ENCODE measurements around the gene ELMOD3. TPM values are rescaled to one million over a fixed set of nuclear protein-coding genes. Genes with fewer than 3 reads are reported as not detected.

Gene ELMOD3
- total and polyA plus RNA-seq, 9 of the 15 experiments (the other 6 are each of a cell fraction or from before 2014, with no cell fraction given): 2.7 to 18.7 (median 11.6) TPM

GRCh38 chr2:85420536-85421259 is 66.1 kb downstream of the ELMOD3 start (continued):
- TF ChIP-seq ZBTB40 (IDR thresholded peaks at IDR 0.05) (peak; percentile 19; the same call in 1 of the 2 replicates), ZBTB40 (CRISPR knock-in tag; IDR thresholded peaks at IDR 0.05) (no peak), TCF7L2 (IDR thresholded peaks at IDR 0.05; ENCODE audit: low read depth, low read length) (no peak), ZNF175 (CRISPR knock-in tag; IDR thresholded peaks at IDR 0.05; ENCODE audit: low read depth) (no peak), C11orf30 (IDR thresholded peaks at IDR 0.05; ENCODE audit: low read depth) (no peak), ILK (tag; IDR thresholded peaks at IDR 0.05; ENCODE audit: borderline replicate concordance, low read depth) (no peak), ZSCAN29 (IDR thresholded peaks at IDR 0.05) (no peak), ZKSCAN3 (CRISPR knock-in tag; IDR thresholded peaks at IDR 0.05) (0 out of 2 replicates have a peak, but pooled peaks have one; percentile 30), FOXM1 (IDR thresholded peaks at IDR 0.05; ENCODE audit: low read depth) (no peak; the same call in 1 of the 2 replicates), FOXM1 (CRISPR knock-in tag; IDR thresholded peaks at IDR 0.05; ENCODE audit: low read depth) (no peak), L3MBTL2 (IDR thresholded peaks at IDR 0.05) (peak; percentile 29)
- TF ChIP-seq, protein P1, sequence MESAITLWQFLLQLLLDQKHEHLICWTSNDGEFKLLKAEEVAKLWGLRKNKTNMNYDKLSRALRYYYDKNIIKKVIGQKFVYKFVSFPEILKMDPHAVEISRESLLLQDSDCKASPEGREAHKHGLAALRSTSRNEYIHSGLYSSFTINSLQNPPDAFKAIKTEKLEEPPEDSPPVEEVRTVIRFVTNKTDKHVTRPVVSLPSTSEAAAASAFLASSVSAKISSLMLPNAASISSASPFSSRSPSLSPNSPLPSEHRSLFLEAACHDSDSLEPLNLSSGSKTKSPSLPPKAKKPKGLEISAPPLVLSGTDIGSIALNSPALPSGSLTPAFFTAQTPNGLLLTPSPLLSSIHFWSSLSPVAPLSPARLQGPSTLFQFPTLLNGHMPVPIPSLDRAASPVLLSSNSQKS (CRISPR knock-in tag; IDR thresholded peaks at IDR 0.05): no peak
- TF ChIP-seq, protein P2, sequence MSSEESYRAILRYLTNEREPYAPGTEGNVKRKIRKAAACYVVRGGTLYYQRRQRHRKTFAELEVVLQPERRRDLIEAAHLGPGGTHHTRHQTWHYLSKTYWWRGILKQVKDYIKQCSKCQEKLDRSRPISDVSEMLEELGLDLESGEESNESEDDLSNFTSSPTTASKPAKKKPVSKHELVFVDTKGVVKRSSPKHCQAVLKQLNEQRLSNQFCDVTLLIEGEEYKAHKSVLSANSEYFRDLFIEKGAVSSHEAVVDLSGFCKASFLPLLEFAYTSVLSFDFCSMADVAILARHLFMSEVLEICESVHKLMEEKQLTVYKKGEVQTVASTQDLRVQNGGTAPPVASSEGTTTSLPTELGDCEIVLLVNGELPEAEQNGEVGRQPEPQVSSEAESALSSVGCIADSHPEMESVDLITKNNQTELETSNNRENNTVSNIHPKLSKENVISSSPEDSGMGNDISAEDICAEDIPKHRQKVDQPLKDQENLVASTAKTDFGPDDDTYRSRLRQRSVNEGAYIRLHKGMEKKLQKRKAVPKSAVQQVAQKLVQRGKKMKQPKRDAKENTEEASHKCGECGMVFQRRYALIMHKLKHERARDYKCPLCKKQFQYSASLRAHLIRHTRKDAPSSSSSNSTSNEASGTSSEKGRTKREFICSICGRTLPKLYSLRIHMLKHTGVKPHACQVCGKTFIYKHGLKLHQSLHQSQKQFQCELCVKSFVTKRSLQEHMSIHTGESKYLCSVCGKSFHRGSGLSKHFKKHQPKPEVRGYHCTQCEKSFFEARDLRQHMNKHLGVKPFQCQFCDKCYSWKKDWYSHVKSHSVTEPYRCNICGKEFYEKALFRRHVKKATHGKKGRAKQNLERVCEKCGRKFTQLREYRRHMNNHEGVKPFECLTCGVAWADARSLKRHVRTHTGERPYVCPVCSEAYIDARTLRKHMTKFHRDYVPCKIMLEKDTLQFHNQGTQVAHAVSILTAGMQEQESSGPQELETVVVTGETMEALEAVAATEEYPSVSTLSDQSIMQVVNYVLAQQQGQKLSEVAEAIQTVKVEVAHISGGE (CRISPR knock-in tag; IDR thresholded peaks at IDR 0.05): no peak; a peak in 2 of 6 replicates
- TF ChIP-seq, protein P3, sequence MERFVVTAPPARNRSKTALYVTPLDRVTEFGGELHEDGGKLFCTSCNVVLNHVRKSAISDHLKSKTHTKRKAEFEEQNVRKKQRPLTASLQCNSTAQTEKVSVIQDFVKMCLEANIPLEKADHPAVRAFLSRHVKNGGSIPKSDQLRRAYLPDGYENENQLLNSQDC (CRISPR knock-in tag; IDR thresholded peaks at IDR 0.05): no peak

All from K562 (cell line).